Gastrocnemius medialis (tissue), 4 donors: ENCODE measurements around the gene FGG.

Source experiments
- CTCF ChIP-seq, 5 experiments: fragments of 450-650 bp in 3 of 5; fragments of 200-600 bp in 2 of 5; sonication (generic) in 2 of 5; IDR thresholded peaks in 4 of 5; conservative IDR thresholded peaks in 1 of 5; 1 replicate in 4 of 5; 2 replicates in 1 of 5; pipeline ENCODE4 v1.5.1; 2016 to 2019; ENCODE audit warnings: antibody characterized with exemption in 5 of 5, mild to moderate bottlenecking in 3 of 5, moderate library complexity in 3 of 5
- POLR2A ChIP-seq, 2 donors: fragments of 450-650 bp; IDR thresholded peaks; one replicate each; pipeline ENCODE4 v1.6.1; 2017; ENCODE audit warnings: antibody characterized with exemption in 2 of 2, mild to moderate bottlenecking in 2 of 2, moderate library complexity in 2 of 2

- TF ChIP-seq CTCF (IDR thresholded peaks at IDR 0.05 in 4 of 5, conservative IDR thresholded peaks at IDR 0.05 in 1 of 5) (no peak), POLR2A (IDR thresholded peaks at IDR 0.05) (no peak)
Observed at GRCh38 chr4:154616731-154617130, 4.3 kb upstream of the FGG start.
